B cell (primary cell): ENCODE results near the gene STAC3. TPM values are rescaled to one million over a fixed set of nuclear protein-coding genes. Genes with fewer than 3 reads are reported as not detected.

Experiments
- ATAC-seq: fragments of 200-7000 bp; cut with Tn5 transposase; one replicate; pipeline ENCODE4 v1.10.0; 2021; ENCODE audit warnings: low read depth, mild to moderate bottlenecking, moderate number of reproducible peaks, moderate library complexity
- CTCF ChIA-PET: fragments of 350-600 bp; sonication (Branson Sonifier 250); formaldehyde crosslinking; loops from one replicate; lab custom pipeline; 2021; ENCODE audit warnings: antibody characterized with exemption, inconsistent platforms; lab: Charles Lee
- POLR2A ChIA-PET: fragments of 350-600 bp; sonication (Branson Sonifier 250); formaldehyde crosslinking; loops from one replicate; lab custom pipeline; 2021; ENCODE audit warnings: antibody characterized with exemption; lab: Charles Lee
- DNase-seq: peaks from one replicate; pipeline ENCODE4 v3.0.0; 2013
- H2AFZ ChIP-seq: 2 replicates; pipeline ENCODE4 v1.6.1; 2012; ENCODE audit warnings: mild to moderate bottlenecking, low read depth, low read length; ENCODE audit not compliant: insufficient read depth, poor library complexity, severe bottlenecking
- H3K27ac ChIP-seq, 2 donors: 1 replicate in 1 of 2; 2 replicates in 1 of 2; pipeline ENCODE4 v1.5.1; 2012 to 2013; ENCODE audit warnings: low read length in 2 of 2, mild to moderate bottlenecking in 2 of 2, moderate library complexity in 1 of 2
- H3K27me3 ChIP-seq, 4 experiments: fragments of 200-600 bp in 1 of 4; sonication (generic) in 1 of 4; replicated peaks in 1 of 4; 1 replicate in 2 of 4; 2 replicates in 2 of 4; pipeline versions ENCODE4 v1.6.1 to v1.7.0; 2013 to 2016; ENCODE audit warnings: low read length in 3 of 4, mild to moderate bottlenecking in 2 of 4, mixed read lengths in 1 of 4, moderate library complexity in 1 of 4; ENCODE audit not compliant: insufficient read depth in 4 of 4, control insufficient read depth in 3 of 4; ENCODE audit errors: control extremely low read depth in 1 of 4
- H3K36me3 ChIP-seq, 2 experiments: replicated peaks in 1 of 2; 1 replicate in 1 of 2; 2 replicates in 1 of 2; pipeline versions ENCODE4 v1.6.1 to v1.7.1; 2013; ENCODE audit warnings: low read length in 1 of 2; ENCODE audit not compliant: insufficient read depth in 2 of 2, control insufficient read depth in 1 of 2; ENCODE audit errors: control extremely low read depth in 1 of 2, extremely low read depth in 1 of 2
- H3K4me1 ChIP-seq, 2 donors: fragments of 200-600 bp in 1 of 2; sonication (generic) in 1 of 2; 1 replicate in 1 of 2; 2 replicates in 1 of 2; pipeline versions ENCODE4 v1.5.1 to v1.6.1; 2013 to 2017; ENCODE audit warnings: low read length in 2 of 2; ENCODE audit not compliant: control insufficient read depth in 2 of 2, insufficient read depth in 2 of 2
- H3K4me2 ChIP-seq: replicated peaks from 2 replicates; pipeline ENCODE3; 2012; ENCODE audit warnings: mild to moderate bottlenecking, low read depth, low read length; ENCODE audit not compliant: poor library complexity, severe bottlenecking
- H3K4me3 ChIP-seq, 5 experiments: fragments of 200-600 bp in 1 of 5; sonication (generic) in 1 of 5; 1 replicate in 3 of 5; 2 replicates in 2 of 5; pipeline versions ENCODE4 v1.5.1 to v1.7.0; 2011 to 2016; ENCODE audit warnings: low read length in 4 of 5, mild to moderate bottlenecking in 4 of 5, low read depth in 2 of 5, control low read depth in 1 of 5, moderate library complexity in 1 of 5; ENCODE audit not compliant: insufficient read depth in 1 of 5; ENCODE audit errors: control extremely low read depth in 1 of 5, extremely low read depth in 1 of 5
- H3K79me2 ChIP-seq: fragments of 200-600 bp; sonication (generic); one replicate; pipeline ENCODE4 v1.6.0; 2016; ENCODE audit warnings: low read length; ENCODE audit not compliant: control insufficient read depth, insufficient read depth
- H3K9ac ChIP-seq: fragments of 200-600 bp; sonication (generic); 2 replicates; pipeline ENCODE4 v1.6.1; 2017; ENCODE audit warnings: mild to moderate bottlenecking, low read length, moderate library complexity
- H3K9me3 ChIP-seq, 3 donors: one replicate each; pipeline versions ENCODE4 v1.6.1 to v1.7.1; 2013; ENCODE audit warnings: low read length in 2 of 3; ENCODE audit not compliant: control insufficient read depth in 2 of 3, insufficient read depth in 1 of 3; ENCODE audit errors: control extremely low read depth in 1 of 3
- H4K20me1 ChIP-seq: 2 replicates; pipeline ENCODE4 v1.6.0; 2012; ENCODE audit warnings: mild to moderate bottlenecking, low read length; ENCODE audit not compliant: insufficient read depth, control insufficient read depth, poor library complexity, severe bottlenecking
- H3K27ac Mint-ChIP-seq: one replicate; pipeline ENCODE4 v1.8.0; 2021; ENCODE audit warnings: mixed read lengths
- H3K27me3 Mint-ChIP-seq: one replicate; pipeline ENCODE4 v1.8.0; 2021; ENCODE audit warnings: mixed read lengths
- H3K4me1 Mint-ChIP-seq: one replicate; pipeline ENCODE4 v1.8.0; 2021; ENCODE audit warnings: mixed read lengths
- H3K4me3 Mint-ChIP-seq: one replicate; pipeline ENCODE4 v1.8.0; 2021; ENCODE audit warnings: mixed read lengths
- H3K9me3 Mint-ChIP-seq: one replicate; pipeline ENCODE4 v1.8.0; 2022; ENCODE audit warnings: mixed read lengths; ENCODE audit not compliant: insufficient read depth
- CTCF ChIP-seq: fragments of 200-600 bp; IDR thresholded peaks from one replicate; pipeline ENCODE4 v1.8.0; 2022; ENCODE audit warnings: antibody characterized with exemption, mild to moderate bottlenecking
- EZH2 ChIP-seq: IDR thresholded peaks from 2 replicates; pipeline ENCODE4 v1.6.1; 2012; ENCODE audit warnings: borderline replicate concordance, low read depth, mild to moderate bottlenecking, moderate library complexity, low read length; ENCODE audit not compliant: insufficient read depth, poor library complexity, severe bottlenecking
- WGBS: methylation state at CpG from one replicate; pipeline ENCODE4 v1.1.5; 2013; ENCODE audit warnings: missing lambda C conversion rate; ENCODE audit not compliant: insufficient coverage; 5-methylcytosine and 5-hydroxymethylcytosine counted together
- intact Hi-C: fragments of 100-400 bp; cut with micrococcal nuclease; formaldehyde crosslinking; loops from one replicate; pipeline ENCODE4 v1.10.0; 2022
- polyA plus RNA-seq: library from polyadenylated mRNA; depleted of rRNA; stranded (reverse); fragments of >200 nt; gene quantifications from 2 replicates; pipeline ENCODE4 v1.2.3, GENCODE V29; 2012
- total RNA-seq, 2 donors: library from RNA; stranded (reverse); fragments of 120-200 nt in 1 of 2; gene quantifications; 1 replicate in 1 of 2; 2 replicates in 1 of 2; pipeline versions ENCODE4 v1.2.3 to v1.2.4, GENCODE V29; 2013 to 2022

Gene STAC3
- total and polyA plus RNA-seq, 2 donors (not counting 1 experiment from before 2014, with no cell fraction given): 4.5 to 6.2 TPM

DNA sequence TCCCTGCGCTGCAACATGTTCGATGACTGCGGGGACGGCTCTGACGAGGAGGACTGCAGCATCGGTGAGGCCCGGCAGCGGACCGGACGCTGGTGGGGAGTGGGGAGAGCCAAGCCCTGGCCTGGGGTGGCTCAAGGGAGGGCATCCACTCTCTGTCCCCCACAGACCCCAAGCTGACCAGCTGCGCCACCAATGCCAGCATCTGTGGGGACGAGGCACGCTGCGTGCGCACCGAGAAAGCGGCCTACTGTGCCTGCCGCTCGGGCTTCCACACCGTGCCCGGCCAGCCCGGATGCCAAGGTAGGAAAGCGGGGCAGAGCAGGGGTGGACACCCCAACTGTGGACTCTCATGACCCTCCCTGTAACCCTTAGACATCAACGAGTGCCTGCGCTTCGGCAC is 45.8 kb downstream of the STAC3 start:
- ChIA-PET CTCF (no interaction called here), POLR2A (no interaction called here)
- Mint-ChIP-seq H3K4me1 (no peaks in the 10 kb centered on the region), H3K27ac (no peak overlapping the region), H3K9me3 (no peaks in the 10 kb centered on the region), H3K4me3 (no peak overlapping the region), H3K27me3 (no peaks in the 10 kb centered on the region)
- Histone ChIP-seq H3K4me3 (no peak overlapping the region), H3K4me2 (no peak overlapping the region), H3K9ac (no peak overlapping the region), H3K36me3 (no peaks in the 10 kb centered on the region), H3K27ac (no peak overlapping the region), H3K9me3 (no peaks in the 10 kb centered on the region), H3K4me1 (no peaks in the 10 kb centered on the region), H4K20me1 (no peaks in the 10 kb centered on the region), H2AFZ (no peak overlapping the region), H3K27me3 (no peaks in the 10 kb centered on the region), H3K79me2 (no peaks in the 10 kb centered on the region)
- TF ChIP-seq CTCF: no peak
- no peak for TF ChIP-seq EZH2
- 96% methylated on average over 26 of the region's 26 CpGs for WGBS
- DNase-seq (no peak), ATAC-seq (no peak)
- intact Hi-C loops: no loop called here

GRCh38 chr12:57204454-57204853 is 46.5 kb downstream of the STAC3 start:
- no peaks in the 10 kb centered on the region for H3K36me3 ChIP-seq
- no peaks in the 10 kb centered on the region for H3K4me1 ChIP-seq
- no peak overlapping the region for H3K4me2 ChIP-seq
- H3K27me3 ChIP-seq: no peaks in the 10 kb centered on the region
- H3K27ac ChIP-seq: no peak overlapping the region
- WGBS: 91% methylated on average over 14 of the region's 19 CpGs
- no peak overlapping the region for H3K9ac ChIP-seq
- Mint-ChIP-seq H3K27ac (no peak overlapping the region), H3K9me3 (no peaks in the 10 kb centered on the region), H3K27me3 (no peaks in the 10 kb centered on the region), H3K4me1 (no peaks in the 10 kb centered on the region), H3K4me3 (no peak overlapping the region)
- CTCF ChIA-PET: no interaction called here
- no peaks in the 10 kb centered on the region for H4K20me1 ChIP-seq
- intact Hi-C loops: no loop called here
- no peaks in the 10 kb centered on the region for H3K79me2 ChIP-seq
- no peak for ATAC-seq
- no peak overlapping the region for H3K4me3 ChIP-seq
- DNase-seq: no peak
- no peak overlapping the region for H2AFZ ChIP-seq
- TF ChIP-seq EZH2 (no peak), CTCF (no peak)
- no peaks in the 10 kb centered on the region for H3K9me3 ChIP-seq
- POLR2A ChIA-PET: no interaction called here
